CD4-positive, alpha-beta memory T cell (primary cell): Measurements from ENCODE around the gene VAV2. TPM values are rescaled to one million over a fixed set of nuclear protein-coding genes. Genes with fewer than 3 reads are reported as not detected.

Source experiments
- CTCF ChIA-PET: fragments of 350-600 bp; sonication (Branson Sonifier 250); formaldehyde crosslinking; loops from one replicate; lab custom pipeline; 2021; ENCODE audit warnings: inconsistent platforms; ENCODE audit not compliant: partially characterized antibody; lab: Charles Lee
- POLR2A ChIA-PET: fragments of 350-600 bp; sonication (Branson Sonifier 250); formaldehyde crosslinking; loops from one replicate; lab custom pipeline; 2021; ENCODE audit not compliant: partially characterized antibody; lab: Charles Lee
- DNase-seq, 5 donors: peaks; one replicate each; pipeline versions ENCODE4 v3.0.0 to v3.0.0-alpha.2; 2020 to 2022; ENCODE audit warnings: mixed read lengths in 1 of 5
- H3K27ac ChIP-seq: one replicate; pipeline ENCODE4 v1.7.0; 2013; ENCODE audit warnings: low read depth, low read length
- H3K27me3 ChIP-seq: 2 replicates; pipeline ENCODE4 v1.7.0; 2013; ENCODE audit warnings: mild to moderate bottlenecking, low read length, moderate library complexity; ENCODE audit not compliant: insufficient read depth
- H3K36me3 ChIP-seq: 2 replicates; pipeline ENCODE4 v1.7.0; 2013; ENCODE audit warnings: mild to moderate bottlenecking, low read length, moderate library complexity; ENCODE audit not compliant: insufficient read depth
- H3K4me1 ChIP-seq: 2 replicates; pipeline ENCODE4 v1.7.0; 2013; ENCODE audit warnings: mild to moderate bottlenecking, low read length, moderate library complexity; ENCODE audit not compliant: insufficient read depth
- H3K4me3 ChIP-seq, 2 donors: one replicate each; pipeline ENCODE4 v1.7.0; 2013; ENCODE audit warnings: low read length in 2 of 2, mild to moderate bottlenecking in 1 of 2
- H3K9me3 ChIP-seq, 2 donors: one replicate each; pipeline ENCODE4 v1.7.0; 2013; ENCODE audit warnings: low read length in 2 of 2, control low read depth in 1 of 2; ENCODE audit not compliant: control insufficient read depth in 1 of 2
- H3K27ac Mint-ChIP-seq, 7 donors: one replicate each; pipeline ENCODE4 v1.8.0; 2020 to 2021; ENCODE audit warnings: mixed read lengths in 7 of 7, mild to moderate bottlenecking in 6 of 7, inconsistent platforms in 3 of 7, moderate library complexity in 3 of 7
- H3K27me3 Mint-ChIP-seq, 2 donors: one replicate each; pipeline ENCODE4 v1.8.0; 2020 to 2021; ENCODE audit warnings: mixed read lengths in 2 of 2
- H3K36me3 Mint-ChIP-seq, 2 donors: one replicate each; pipeline ENCODE4 v1.8.0; 2020 to 2021; ENCODE audit warnings: mixed read lengths in 2 of 2, inconsistent platforms in 1 of 2, mild to moderate bottlenecking in 1 of 2
- H3K4me1 Mint-ChIP-seq, 4 donors: one replicate each; pipeline ENCODE4 v1.8.0; 2020 to 2021; ENCODE audit warnings: mixed read lengths in 4 of 4, mild to moderate bottlenecking in 1 of 4
- H3K4me3 Mint-ChIP-seq, 8 donors: one replicate each; pipeline ENCODE4 v1.8.0; 2020 to 2021; ENCODE audit warnings: mixed read lengths in 8 of 8, mild to moderate bottlenecking in 7 of 8, moderate library complexity in 6 of 8, inconsistent platforms in 3 of 8
- H3K9me3 Mint-ChIP-seq, 8 donors: one replicate each; pipeline ENCODE4 v1.8.0; 2020 to 2021; ENCODE audit warnings: mixed read lengths in 8 of 8, mild to moderate bottlenecking in 5 of 8, inconsistent platforms in 3 of 8, moderate library complexity in 1 of 8
- intact Hi-C: fragments of 100-400 bp; cut with micrococcal nuclease; formaldehyde crosslinking; loops from one replicate; pipeline ENCODE4 v1.15.1; 2023
- polyA plus RNA-seq, 2 donors: library from polyadenylated mRNA; unstranded; fragments of 300-500 nt; fragmentation: Illumina TruSeq; gene quantifications; one replicate each; pipeline ENCODE4 v1.2.3, GENCODE V29; 2021
- total RNA-seq, 2 experiments: library from RNA; stranded (reverse); gene quantifications; one replicate each; pipeline ENCODE4 v1.2.3, GENCODE V29; 2021

VAV2 gene
- total and polyA plus RNA-seq, 4 experiments from 2014 or later = 0.26 to 3.0 (median 1.0) TPM

- Histone ChIP-seq H3K27ac (no peak overlapping the region), H3K4me3 (no peak overlapping the region), H3K36me3 (no peaks in the 10 kb centered on the region), H3K27me3 (no peaks in the 10 kb centered on the region), H3K9me3 (no peaks in the 10 kb centered on the region), H3K4me1 (no peaks in the 10 kb centered on the region)
- H3K4me3 Mint-ChIP-seq = no peak overlapping the region
- no peak for DNase-seq
- ChIA-PET CTCF (no interaction called here), POLR2A (no interaction called here)
- H3K27ac Mint-ChIP-seq = no peak overlapping the region
- peaks cover 0 to 6% of the 10 kb centered on the region in 2 donors for H3K36me3 Mint-ChIP-seq
- intact Hi-C loops = no loop called here
- peaks cover 0 to 4% (median under 1%) of the 10 kb centered on the region in 4 donors for H3K4me1 Mint-ChIP-seq
- H3K9me3 Mint-ChIP-seq = peaks cover 0 to 16% (median 6%) of the 10 kb centered on the region in 8 donors
- H3K27me3 Mint-ChIP-seq = no peaks in the 10 kb centered on the region
Measured at GRCh38 chr9:133864011-133864410, 128.1 kb downstream of the VAV2 start.

GRCh38 chr9:133863257-133863592 lies 128.9 kb downstream of the VAV2 start:
- ChIA-PET CTCF (no interaction called here), POLR2A (no interaction called here)
- no peaks in the 10 kb centered on the region for H3K27me3 ChIP-seq
- no peaks in the 10 kb centered on the region for H3K36me3 ChIP-seq
- peaks cover 0 to 16% (median 6%) of the 10 kb centered on the region in 8 donors for H3K9me3 Mint-ChIP-seq
- H3K4me3 ChIP-seq = no peak overlapping the region
- peaks cover 0 to 4% (median under 1%) of the 10 kb centered on the region in 4 donors for H3K4me1 Mint-ChIP-seq
- H3K27ac Mint-ChIP-seq = no peak overlapping the region
- H3K27me3 Mint-ChIP-seq = no peaks in the 10 kb centered on the region
- intact Hi-C loops = no loop called here
- no peak overlapping the region for H3K27ac ChIP-seq
- H3K9me3 ChIP-seq = no peaks in the 10 kb centered on the region
- H3K36me3 Mint-ChIP-seq = peaks cover 0 to 6% of the 10 kb centered on the region in 2 donors
- no peak overlapping the region for H3K4me3 Mint-ChIP-seq
- DNase-seq = no peak
- no peaks in the 10 kb centered on the region for H3K4me1 ChIP-seq

GRCh38 chr9:133862585-133863256 lies 129.4 kb downstream of the VAV2 start:
- H3K27ac Mint-ChIP-seq = no peak overlapping the region
- Histone ChIP-seq H3K9me3 (no peaks in the 10 kb centered on the region), H3K27ac (no peak overlapping the region), H3K4me3 (no peak overlapping the region), H3K36me3 (no peaks in the 10 kb centered on the region), H3K4me1 (no peaks in the 10 kb centered on the region), H3K27me3 (no peaks in the 10 kb centered on the region)
- DNase-seq = no peak
- intact Hi-C loops = no loop called here
- peaks cover 0 to 4% (median under 1%) of the 10 kb centered on the region in 4 donors for H3K4me1 Mint-ChIP-seq
- no peaks in the 10 kb centered on the region for H3K27me3 Mint-ChIP-seq
- ChIA-PET POLR2A (no interaction called here), CTCF (no interaction called here)
- peaks cover 0 to 16% (median 6%) of the 10 kb centered on the region in 8 donors for H3K9me3 Mint-ChIP-seq
- H3K36me3 Mint-ChIP-seq = peaks cover 0 to 6% of the 10 kb centered on the region in 2 donors
- H3K4me3 Mint-ChIP-seq = no peak overlapping the region

- H3K27me3 ChIP-seq = no peaks in the 10 kb centered on the region
- peaks cover 0 to 16% (median 6%) of the 10 kb centered on the region in 8 donors for H3K9me3 Mint-ChIP-seq
- ChIA-PET POLR2A (no interaction called here), CTCF (no interaction called here)
- H3K27ac Mint-ChIP-seq = no peak overlapping the region
- no peak overlapping the region for H3K4me3 ChIP-seq
- H3K36me3 ChIP-seq = no peaks in the 10 kb centered on the region
- intact Hi-C loops = no loop called here
- DNase-seq = no peak
- no peaks in the 10 kb centered on the region for H3K9me3 ChIP-seq
- H3K36me3 Mint-ChIP-seq = peaks cover 0 to 6% of the 10 kb centered on the region in 2 donors
- no peak overlapping the region for H3K4me3 Mint-ChIP-seq
- no peaks in the 10 kb centered on the region for H3K4me1 ChIP-seq
- H3K27me3 Mint-ChIP-seq = no peaks in the 10 kb centered on the region
- peaks cover 0 to 4% (median under 1%) of the 10 kb centered on the region in 4 donors for H3K4me1 Mint-ChIP-seq
- no peak overlapping the region for H3K27ac ChIP-seq
Measured at GRCh38 chr9:133861692-133862091, 130.4 kb downstream of the VAV2 start.

- H3K36me3 Mint-ChIP-seq = peaks cover 0 to 6% of the 10 kb centered on the region in 2 donors
- H3K9me3 Mint-ChIP-seq = peaks cover 0 to 16% (median 6%) of the 10 kb centered on the region in 8 donors
- Histone ChIP-seq H3K27me3 (no peaks in the 10 kb centered on the region), H3K27ac (no peak overlapping the region), H3K9me3 (no peaks in the 10 kb centered on the region), H3K4me1 (no peaks in the 10 kb centered on the region), H3K4me3 (no peak overlapping the region), H3K36me3 (no peaks in the 10 kb centered on the region)
- H3K27ac Mint-ChIP-seq = no peak overlapping the region
- no peak for DNase-seq
- no peak overlapping the region for H3K4me3 Mint-ChIP-seq
- no peaks in the 10 kb centered on the region for H3K27me3 Mint-ChIP-seq
- intact Hi-C loops = no loop called here
- ChIA-PET CTCF (no interaction called here), POLR2A (no interaction called here)
- H3K4me1 Mint-ChIP-seq = peaks cover 0 to 4% (median under 1%) of the 10 kb centered on the region in 4 donors
Measured at GRCh38 chr9:133861086-133861485, 131.0 kb downstream of the VAV2 start.

GRCh38 chr9:133858771-133859170 lies 133.4 kb downstream of the VAV2 start:
- H3K4me3 Mint-ChIP-seq = no peak overlapping the region
- no peaks in the 10 kb centered on the region for H3K27me3 Mint-ChIP-seq
- Histone ChIP-seq H3K4me3 (no peak overlapping the region), H3K36me3 (no peaks in the 10 kb centered on the region), H3K27me3 (no peaks in the 10 kb centered on the region), H3K9me3 (no peaks in the 10 kb centered on the region), H3K4me1 (no peaks in the 10 kb centered on the region), H3K27ac (no peak overlapping the region)
- ChIA-PET POLR2A (no interaction called here), CTCF (no interaction called here)
- H3K4me1 Mint-ChIP-seq = peaks cover 0 to 4% (median 2%) of the 10 kb centered on the region in 4 donors
- DNase-seq = no peak
- H3K36me3 Mint-ChIP-seq = no peaks in the 10 kb centered on the region
- H3K9me3 Mint-ChIP-seq = no peaks in the 10 kb centered on the region
- no peak overlapping the region for H3K27ac Mint-ChIP-seq
- intact Hi-C loops = no loop called here

GRCh38 chr9:133857639-133858038 lies 134.5 kb downstream of the VAV2 start:
- CTCF ChIA-PET = no interaction called here
- H3K27ac ChIP-seq = no peak overlapping the region
- H3K27ac Mint-ChIP-seq = no peak overlapping the region

More at GRCh38 chr9:133857639-133858038, 134.5 kb downstream of the VAV2 start:
- POLR2A ChIA-PET = no interaction called here
- Mint-ChIP-seq H3K4me1 (peaks cover 0 to 4% (median 2%) of the 10 kb centered on the region in 4 donors), H3K4me3 (no peak overlapping the region), H3K9me3 (no peaks in the 10 kb centered on the region), H3K36me3 (no peaks in the 10 kb centered on the region), H3K27me3 (no peaks in the 10 kb centered on the region)
- no peak for DNase-seq
- intact Hi-C loops = no loop called here
- Histone ChIP-seq H3K9me3 (no peaks in the 10 kb centered on the region), H3K4me1 (no peaks in the 10 kb centered on the region), H3K27me3 (no peaks in the 10 kb centered on the region), H3K36me3 (no peaks in the 10 kb centered on the region), H3K4me3 (no peak overlapping the region)
